Gastrocnemius medialis (tissue), 4 donors: ENCODE measurements around the gene NTM.

Experiments
- POLR2A ChIP-seq, 2 donors: fragments of 450-650 bp; IDR thresholded peaks; one replicate each; pipeline ENCODE4 v1.6.1; 2017; ENCODE audit warnings: antibody characterized with exemption in 2 of 2, mild to moderate bottlenecking in 2 of 2, moderate library complexity in 2 of 2
- TF ChIP-seq, protein P1 (sequence below), 5 experiments: fragments of 450-650 bp in 3 of 5; fragments of 200-600 bp in 2 of 5; sonication (generic) in 2 of 5; IDR thresholded peaks in 4 of 5; conservative IDR thresholded peaks in 1 of 5; 1 replicate in 4 of 5; 2 replicates in 1 of 5; pipeline ENCODE4 v1.5.1; 2016 to 2019; ENCODE audit warnings: antibody characterized with exemption in 5 of 5, mild to moderate bottlenecking in 3 of 5, moderate library complexity in 3 of 5

DNA sequence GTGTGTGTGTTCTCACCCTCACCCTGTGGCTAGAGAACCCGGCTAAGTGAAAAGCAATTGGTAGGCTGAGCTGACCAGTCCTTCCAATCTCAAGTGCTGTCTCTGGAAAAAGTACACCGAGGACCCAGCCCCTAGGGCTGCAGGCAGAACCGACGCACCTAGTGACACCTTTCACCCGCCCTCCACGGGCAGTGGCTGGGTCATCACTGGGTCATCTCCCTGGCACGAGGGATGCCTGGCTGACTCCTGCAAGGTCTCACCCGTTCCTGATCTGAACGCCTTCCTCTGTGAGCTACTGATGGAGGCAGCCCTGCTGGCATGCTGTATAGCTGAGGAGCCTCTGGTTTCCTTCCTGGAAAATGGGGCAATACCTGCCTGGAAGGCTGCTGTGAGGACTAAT, 311.5 kb downstream of the NTM start:
- TF ChIP-seq, protein P1, sequence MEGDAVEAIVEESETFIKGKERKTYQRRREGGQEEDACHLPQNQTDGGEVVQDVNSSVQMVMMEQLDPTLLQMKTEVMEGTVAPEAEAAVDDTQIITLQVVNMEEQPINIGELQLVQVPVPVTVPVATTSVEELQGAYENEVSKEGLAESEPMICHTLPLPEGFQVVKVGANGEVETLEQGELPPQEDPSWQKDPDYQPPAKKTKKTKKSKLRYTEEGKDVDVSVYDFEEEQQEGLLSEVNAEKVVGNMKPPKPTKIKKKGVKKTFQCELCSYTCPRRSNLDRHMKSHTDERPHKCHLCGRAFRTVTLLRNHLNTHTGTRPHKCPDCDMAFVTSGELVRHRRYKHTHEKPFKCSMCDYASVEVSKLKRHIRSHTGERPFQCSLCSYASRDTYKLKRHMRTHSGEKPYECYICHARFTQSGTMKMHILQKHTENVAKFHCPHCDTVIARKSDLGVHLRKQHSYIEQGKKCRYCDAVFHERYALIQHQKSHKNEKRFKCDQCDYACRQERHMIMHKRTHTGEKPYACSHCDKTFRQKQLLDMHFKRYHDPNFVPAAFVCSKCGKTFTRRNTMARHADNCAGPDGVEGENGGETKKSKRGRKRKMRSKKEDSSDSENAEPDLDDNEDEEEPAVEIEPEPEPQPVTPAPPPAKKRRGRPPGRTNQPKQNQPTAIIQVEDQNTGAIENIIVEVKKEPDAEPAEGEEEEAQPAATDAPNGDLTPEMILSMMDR (IDR thresholded peaks at IDR 0.05 in 4 of 5, conservative IDR thresholded peaks at IDR 0.05 in 1 of 5): no peak
- TF ChIP-seq POLR2A (IDR thresholded peaks at IDR 0.05): no peak
